NK-92 (cell line): ENCODE results near the gene TNFRSF11A.

Source experiments
- DNase-seq: peaks from one replicate; lab custom pipeline; 2025; ENCODE audit not compliant: unreplicated experiment; lab: John Stamatoyannopoulos, UW

TNFRSF11A gene

GRCh38 chr18:62324181-62324828, 805 bp upstream of the TNFRSF11A start:
- no peak for DNase-seq

- DNase-seq: no peak
Measured at GRCh38 chr18:62325806-62326645, 916 bp downstream of the TNFRSF11A start.

GRCh38 chr18:62326646-62327348, 1.7 kb downstream of the TNFRSF11A start:
- DNase-seq: no peak

GRCh38 chr18:62327977-62328376, 2.9 kb downstream of the TNFRSF11A start:
- DNase-seq: no peak

- no peak for DNase-seq
Measured at GRCh38 chr18:62328586-62329525, 3.7 kb downstream of the TNFRSF11A start.

- no peak for DNase-seq
Measured at GRCh38 chr18:62329691-62330454, 4.8 kb downstream of the TNFRSF11A start.

GRCh38 chr18:62330650-62331049, 5.5 kb downstream of the TNFRSF11A start:
- DNase-seq: no peak

GRCh38 chr18:62331581-62332356, 6.7 kb downstream of the TNFRSF11A start:
- DNase-seq: no peak

GRCh38 chr18:62332431-62332830, 7.3 kb downstream of the TNFRSF11A start:
- no peak for DNase-seq

GRCh38 chr18:62332964-62333695, 8.0 kb downstream of the TNFRSF11A start:
- DNase-seq: no peak

GRCh38 chr18:62334120-62334519, 9.0 kb downstream of the TNFRSF11A start:
- no peak for DNase-seq

- no peak for DNase-seq
Measured at GRCh38 chr18:62335494-62335893, 10.4 kb downstream of the TNFRSF11A start.

- DNase-seq: no peak
Measured at GRCh38 chr18:62336618-62337017, 11.5 kb downstream of the TNFRSF11A start.

GRCh38 chr18:62337336-62337735, 12.2 kb downstream of the TNFRSF11A start:
- DNase-seq: no peak

- no peak for DNase-seq
Measured at GRCh38 chr18:62338446-62339105, 13.5 kb downstream of the TNFRSF11A start.

GRCh38 chr18:62339106-62339988, 14.2 kb downstream of the TNFRSF11A start:
- DNase-seq: no peak

GRCh38 chr18:62340996-62341395, 15.9 kb downstream of the TNFRSF11A start:
- no peak for DNase-seq
